IMR-90 (cell line): ENCODE results near the gene ARTN. TPM values are rescaled to one million over a fixed set of nuclear protein-coding genes. Genes with fewer than 3 reads are reported as not detected.

Source experiments
- ATAC-seq: fragments of 200-7000 bp; cut with Tn5 transposase; 2 replicates; pipeline ENCODE4 v1.9.1; 2020; ENCODE audit warnings: low read depth, mild to moderate bottlenecking, moderate library complexity
- BruUV-seq: library from RNA; stranded (reverse); fragments of 400-500 nt; replicated peaks from 2 replicates; lab custom pipeline; 2021; lab: Mats Ljungman, UMichigan
- CTCF ChIA-PET: fragments of 300-600 bp; formaldehyde crosslinking; extraction: SDS; loops from one replicate; lab custom pipeline; 2021; ENCODE audit warnings: antibody characterized with exemption; lab: Yijun Ruan, JAX
- POLR2A ChIA-PET: fragments of 300-600 bp; sonication (Branson Sonifier 250); formaldehyde crosslinking; loops from one replicate; lab custom pipeline; 2022; ENCODE audit warnings: antibody characterized with exemption; ENCODE audit not compliant: unreplicated experiment; lab: Charles Lee
- DNase-seq: peaks from one replicate; pipeline ENCODE4 v3.0.0; 2013
- H2AFZ ChIP-seq: replicated peaks from 2 replicates; pipeline ENCODE3; 2013; ENCODE audit warnings: low read length, mild to moderate bottlenecking; ENCODE audit not compliant: poor library complexity
- H2AK5ac ChIP-seq: 2 replicates; pipeline ENCODE4 v1.6.1; 2013; ENCODE audit warnings: low read depth, low read length, inconsistent platforms
- H2AK9ac ChIP-seq: replicated peaks from 2 replicates; pipeline ENCODE3; 2013; ENCODE audit warnings: mild to moderate bottlenecking, low read depth, low read length, moderate library complexity; ENCODE audit not compliant: poor library complexity
- H2BK120ac ChIP-seq: 2 replicates; pipeline ENCODE4 v1.6.1; 2013; ENCODE audit warnings: low read depth, low read length, inconsistent platforms
- H2BK15ac ChIP-seq: 3 replicates; pipeline ENCODE4 v1.6.1; 2013; ENCODE audit warnings: low read depth, low read length, inconsistent platforms
- H2BK20ac ChIP-seq: 2 replicates; pipeline ENCODE4 v1.6.1; 2013; ENCODE audit warnings: low read depth, mild to moderate bottlenecking, inconsistent platforms, low read length, moderate library complexity
- H2BK5ac ChIP-seq: 2 replicates; pipeline ENCODE4 v1.6.1; 2013; ENCODE audit warnings: mild to moderate bottlenecking, low read depth, low read length, inconsistent platforms; ENCODE audit not compliant: poor library complexity, severe bottlenecking
- H3K14ac ChIP-seq: replicated peaks from 2 replicates; pipeline ENCODE4 v1.6.1; 2013; ENCODE audit warnings: low read depth, low read length, inconsistent platforms
- H3K18ac ChIP-seq: 2 replicates; pipeline ENCODE4 v1.6.1; 2013; ENCODE audit warnings: low read depth, low read length, control low read depth
- H3K23ac ChIP-seq: 2 replicates; pipeline ENCODE4 v1.6.1; 2013; ENCODE audit warnings: low read depth, low read length, inconsistent platforms
- H3K27ac ChIP-seq: 2 replicates; pipeline ENCODE4 v1.5.1; 2013; ENCODE audit warnings: mild to moderate bottlenecking, control low read depth, low read length; ENCODE audit not compliant: insufficient read depth
- H3K27me3 ChIP-seq: 2 replicates; pipeline ENCODE4 v1.6.1; 2013; ENCODE audit warnings: low read length; ENCODE audit not compliant: control insufficient read depth, insufficient read depth
- H3K36me3 ChIP-seq: 2 replicates; pipeline ENCODE4 v1.6.1; 2013; ENCODE audit warnings: low read length, mixed read lengths; ENCODE audit not compliant: control insufficient read depth, insufficient read depth
- H3K4ac ChIP-seq: 2 replicates; pipeline ENCODE4 v1.6.1; 2013; ENCODE audit warnings: low read depth, low read length, inconsistent platforms
- H3K4me1 ChIP-seq: 2 replicates; pipeline ENCODE4 v1.6.1; 2013; ENCODE audit warnings: low read length, mixed read lengths; ENCODE audit not compliant: control insufficient read depth, insufficient read depth
- H3K4me2 ChIP-seq: 2 replicates; pipeline ENCODE4 v1.6.1; 2013; ENCODE audit warnings: low read depth, mild to moderate bottlenecking, control low read depth, low read length, moderate library complexity
- H3K4me3 ChIP-seq: 2 replicates; pipeline ENCODE4 v1.5.1; 2013; ENCODE audit warnings: low read depth, mild to moderate bottlenecking, control low read depth, low read length, moderate library complexity; ENCODE audit not compliant: insufficient read depth
- H3K56ac ChIP-seq: 2 replicates; pipeline ENCODE4 v1.6.1; 2013; ENCODE audit warnings: low read length, inconsistent platforms; ENCODE audit not compliant: insufficient read depth; ENCODE audit errors: extremely low read depth
- H3K79me1 ChIP-seq, 2 experiments: 2 replicates each; pipeline ENCODE4 v1.6.1; 2013; ENCODE audit warnings: low read length in 2 of 2, inconsistent platforms in 1 of 2, low read depth in 1 of 2
- H3K9ac ChIP-seq: 2 replicates; pipeline ENCODE4 v1.6.1; 2013; ENCODE audit warnings: low read depth, low read length, control low read depth
- H3K9me1 ChIP-seq: 2 replicates; pipeline ENCODE4 v1.6.1; 2013; ENCODE audit warnings: low read length, inconsistent platforms; ENCODE audit not compliant: insufficient read depth
- H3K9me3 ChIP-seq: 2 replicates; pipeline ENCODE4 v1.6.1; 2013; ENCODE audit warnings: low read length; ENCODE audit not compliant: control insufficient read depth, insufficient read depth
- H4K20me1 ChIP-seq: 2 replicates; pipeline ENCODE4 v1.6.1; 2013; ENCODE audit warnings: low read length, inconsistent platforms; ENCODE audit not compliant: insufficient read depth
- H4K5ac ChIP-seq: 2 replicates; pipeline ENCODE4 v1.6.1; 2013; ENCODE audit warnings: mild to moderate bottlenecking, low read depth, low read length, control low read depth
- H4K8ac ChIP-seq, 2 experiments: 2 replicates each; pipeline ENCODE4 v1.6.1; 2013; ENCODE audit warnings: low read depth in 2 of 2, low read length in 2 of 2, control low read depth in 1 of 2, inconsistent platforms in 1 of 2
- H4K91ac ChIP-seq: 2 replicates; pipeline ENCODE4 v1.6.1; 2013; ENCODE audit warnings: low read depth, low read length, inconsistent platforms; ENCODE audit not compliant: insufficient read depth
- MAFK ChIP-seq: IDR thresholded peaks from 2 replicates; pipeline ENCODE4 v1.6.1; 2012; ENCODE audit warnings: low read depth, low read length, improper control_type of control experiment
- MAZ ChIP-seq: IDR thresholded peaks from 2 replicates; pipeline ENCODE4 v1.6.1; 2012; ENCODE audit warnings: low read depth, mild to moderate bottlenecking, low read length, improper control_type of control experiment, moderate library complexity, borderline replicate concordance
- POLR2A ChIP-seq: IDR thresholded peaks from 2 replicates; pipeline ENCODE4 v1.6.1; 2012; ENCODE audit warnings: mild to moderate bottlenecking, low read depth, low read length
- RFX5 ChIP-seq: IDR thresholded peaks from 2 replicates; pipeline ENCODE4 v1.8.0; 2012; ENCODE audit warnings: low read depth, mild to moderate bottlenecking, low read length, moderate library complexity
- WGBS, 2 experiments: methylation state at CpG; one replicate each; pipeline versions ENCODE4 v1.1.5 to v1.1.7; 2013; ENCODE audit warnings: missing lambda C conversion rate in 2 of 2; ENCODE audit not compliant: insufficient read length in 1 of 2; ENCODE audit errors: extremely low coverage in 2 of 2; 5-methylcytosine and 5-hydroxymethylcytosine counted together
- dilution Hi-C: fragments of 300-500 bp; cut with HindIII; formaldehyde crosslinking; loops from one replicate; pipeline ENCODE4 v1.14.3; 2018; ENCODE audit warnings: low sequenced_read_pairs; ENCODE audit not compliant: unreplicated experiment
- in situ Hi-C: fragments of 300-500 bp; cut with MboI; formaldehyde crosslinking; loops from 3 replicates; pipeline ENCODE4 v1.14.3; 2019; ENCODE audit warnings: low sequenced_read_pairs, inconsistent platforms, mixed read lengths
- intact Hi-C: fragments of 100-400 bp; cut with micrococcal nuclease; formaldehyde crosslinking; loops from 2 replicates; pipeline ENCODE4 v1.10.0; 2022
- polyA plus RNA-seq, 3 experiments: library from polyadenylated mRNA; depleted of rRNA; stranded (reverse); fragments of >200 nt; gene quantifications; 2 replicates each; pipeline ENCODE4 v1.2.3, GENCODE V29; 2012; ENCODE audit warnings: low replicate concordance in 1 of 3
- total RNA-seq: library from RNA; depleted of rRNA; stranded (reverse); fragments of >200 nt; gene quantifications from 2 replicates; pipeline ENCODE4 v1.2.3, GENCODE V29; 2012

ARTN gene
- total and polyA plus RNA-seq, 2 of the 4 experiments (the other 2 are of a cell fraction), result 0.29 TPM; not detected in 1

DNA sequence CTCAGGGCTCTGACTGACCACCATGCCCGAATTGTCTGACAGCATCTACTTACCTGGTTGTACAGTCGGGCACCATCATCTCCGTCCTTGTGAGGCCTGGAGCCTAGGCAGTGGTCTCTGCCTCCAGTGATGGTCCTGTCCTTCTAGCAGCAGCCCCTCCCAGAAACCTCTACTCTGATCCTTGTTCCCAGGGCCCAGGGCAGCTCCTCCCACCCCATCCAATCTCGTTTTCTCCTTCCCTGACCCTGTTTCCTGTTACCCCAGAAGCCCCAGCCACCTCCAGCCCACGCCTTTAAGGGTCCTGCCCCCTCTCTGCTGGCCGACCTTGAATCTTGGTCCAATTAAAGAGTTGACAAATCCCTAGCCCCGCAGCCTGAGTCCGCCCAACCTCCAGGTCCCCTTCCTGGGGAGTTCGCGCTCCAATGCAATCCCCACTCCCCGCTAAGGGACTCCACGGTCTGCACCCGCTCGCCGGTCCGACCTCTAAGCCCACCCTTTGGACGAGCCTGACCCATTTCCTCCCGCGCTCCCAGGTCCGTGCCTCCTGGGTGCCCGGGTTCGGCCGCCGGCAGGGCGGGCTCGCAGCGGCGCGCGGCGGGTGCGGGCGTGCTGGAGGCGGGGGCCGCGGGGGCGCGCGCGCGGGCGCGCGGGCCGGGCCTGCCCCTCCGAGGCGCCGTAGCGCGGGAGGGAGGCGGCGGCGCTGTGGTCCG is 45.1 kb downstream of the ARTN start, which contains the start of gene B4GALT2:
Gene B4GALT2, plus strand, starts transcription at position 660 of the 710 bp plus-strand sequence. CDS start 1,951 bp downstream, outside the sequence.
- H2AK9ac ChIP-seq, result peak within 1 kb of the TSS; percentile 100
- no peak for TF ChIP-seq RFX5
- TF ChIP-seq MAZ, result peak; percentile 19; the same call in 1 of the 2 replicates
- 0 out of 2 replicates have a peak, but pooled peaks have one; percentile 2 for TF ChIP-seq POLR2A
- TF ChIP-seq MAFK, result no peak
- intact Hi-C loops (no loop called here), dilution Hi-C loops (no loop called here), in situ Hi-C loops (no loop called here)
- WGBS, 2 experiments, result 11% methylated on average over 15 of the region's 54 CpGs; no CpG with 5 or more reads in 1 of the 2 experiments
- peaks cover 47 to 79% of the 10 kb centered on the region in 2 experiments; a peak in 3 of 4 replicates for H3K79me1 ChIP-seq
- peaks cover 35% of the 10 kb centered on the region for H3K36me3 ChIP-seq
- H2BK5ac ChIP-seq, result peak within 1 kb of the TSS; percentile 69
- peaks cover 23% of the 10 kb centered on the region for H3K4me1 ChIP-seq
- H2BK120ac ChIP-seq, result peak within 1 kb of the TSS; percentile 20
- peak within 1 kb of the TSS; percentile 69; the same call in 2 of the 3 replicates for H2BK15ac ChIP-seq
- peak within 1 kb of the TSS; percentile 39; the same call in 1 of the 2 replicates for H3K56ac ChIP-seq
- peak within 1 kb of the TSS; percentile 76 for H2AK5ac ChIP-seq
- peak within 1 kb of the TSS; percentile 95 for H3K4ac ChIP-seq
- no peak within 1 kb of the TSS; the same call in 1 of the 2 replicates for H3K18ac ChIP-seq
- H2BK20ac ChIP-seq, result no peak within 1 kb of the TSS
- peak within 1 kb of the TSS; percentile 88 for H3K14ac ChIP-seq
- peaks cover 50% of the 10 kb centered on the region for H4K20me1 ChIP-seq
- H4K91ac ChIP-seq, result peak within 1 kb of the TSS; percentile 90
- H3K23ac ChIP-seq, result peak within 1 kb of the TSS; percentile 84
- no TSS peak for BruUV-seq
- H2AFZ ChIP-seq, result peak within 1 kb of the TSS; percentile 93
- peak within 1 kb of the TSS; percentile 25 for H4K5ac ChIP-seq
- peak within 1 kb of the TSS; percentile 86 for H3K27ac ChIP-seq
- H3K9me1 ChIP-seq, result peaks cover 42% of the 10 kb centered on the region
- peak; percentile 33 for ATAC-seq
- H3K9ac ChIP-seq, result peak within 1 kb of the TSS; percentile 89
- peak within 1 kb of the TSS; percentile 96 for H3K4me2 ChIP-seq
- H3K4me3 ChIP-seq, result peak within 1 kb of the TSS; percentile 72
- POLR2A ChIA-PET, result no interaction called here
- peak within 1 kb of the TSS; percentile 79 for H4K8ac ChIP-seq
- no peaks in the 10 kb centered on the region for H3K9me3 ChIP-seq
- CTCF ChIA-PET, result no interaction called here
- no peak for DNase-seq
- H3K27me3 ChIP-seq, result no peaks in the 10 kb centered on the region
